Pancreas (tissue), 10 donors: ENCODE results near the gene FYCO1. TPM values are rescaled to one million over a fixed set of nuclear protein-coding genes. Genes with fewer than 3 reads are reported as not detected.

ENCODE experiments used
- ATAC-seq, 4 donors: fragments of 200-7000 bp; cut with Tn5 transposase; one replicate each; pipeline versions ENCODE4 v1.8.0 to v1.9.1; 2020; ENCODE audit warnings: mild to moderate bottlenecking in 4 of 4, moderate library complexity in 4 of 4
- DNase-seq, 6 donors: peaks; one replicate each; pipeline ENCODE4 v3.0.0-alpha.2; 2020
- FAIRE-seq: peaks from 2 replicates; lab custom pipeline; 2012; peaks lifted over from hg19 to GRCh38; lab: Jason Lieb, UNC
- H3K27ac ChIP-seq, 4 donors: fragments of 200-600 bp; sonication (generic); 1 replicate in 3 of 4; 2 replicates in 1 of 4; pipeline versions ENCODE4 v1.5.0 to v1.8.0; 2020
- H3K27me3 ChIP-seq, 4 donors: fragments of 200-600 bp; one replicate each; pipeline ENCODE4 v1.8.0; 2021
- H3K36me3 ChIP-seq, 3 donors: fragments of 200-600 bp; sonication (generic) in 1 of 3; one replicate each; pipeline versions ENCODE4 v1.5.0 to v1.8.0; 2020 to 2021
- H3K4me1 ChIP-seq, 3 donors: fragments of 200-600 bp; one replicate each; pipeline ENCODE4 v1.8.0; 2021
- H3K4me3 ChIP-seq, 4 donors: fragments of 200-600 bp; sonication (generic) in 2 of 4; one replicate each; pipeline versions ENCODE4 v1.5.0 to v1.8.0; 2020 to 2021
- H3K9me3 ChIP-seq, 4 donors: fragments of 200-600 bp; one replicate each; pipeline ENCODE4 v1.8.0; 2021
- WGBS, 2 donors: extraction: QIAGEN DNeasy Blood & Tissue Kit; methylation state at CpG; one replicate each; pipeline ENCODE4 v1.1.7; 2013; 5-methylcytosine and 5-hydroxymethylcytosine counted together
- intact Hi-C, 3 donors: fragments of 100-400 bp; cut with DNase I; formaldehyde crosslinking; loops; one replicate each; pipeline versions ENCODE4 v1.11.1 to v1.14.2; 2022
- polyA plus RNA-seq, 2 donors: library from polyadenylated mRNA; stranded (reverse); fragments of 200-250 nt; gene quantifications; one replicate each; pipeline ENCODE4 v1.2.3, GENCODE V29; 2013
- total RNA-seq, 6 donors: library from RNA; stranded (reverse); fragmentation: NEBNext Ultra II Directional in 4 of 6; extraction: Animal tissue kit (Norgen Biotek cat#: 25700) in 4 of 6; gene quantifications; one replicate each; pipeline versions ENCODE4 v1.2.1 to v1.2.4, GENCODE V29; 2021 to 2023
- TF ChIP-seq, protein P1 (sequence below), 4 donors: fragments of 200-600 bp; sonication (generic) in 3 of 4; IDR thresholded peaks; one replicate each; pipeline versions ENCODE4 v1.5.0 to v1.8.0; 2021; ENCODE audit warnings: antibody characterized with exemption in 4 of 4
- donor health status: healthy with polysubstance abuse.
- donor health status: DM: no; HTN: no; CAD: no; lungs with moderate emphysema.
- donor health status: DM: no; HTN: no; CAD: no.
- donor health status: control.
- donor health status: control.
- donor health status: Bipolar disorder and iron deficiency.
- donor health status: DM: yes; HTN: yes; CAD: no.
- donor health status: DM: no; HTN: no; CAD: no.
- donor health status: DM: no; HTN: no; CAD: no.
- donor health status: DM: yes; HTN: yes; CAD: no.

FYCO1 gene
- total and polyA plus RNA-seq, 8 donors, result 9.3 to 25.1 (median 15.7) TPM

DNA sequence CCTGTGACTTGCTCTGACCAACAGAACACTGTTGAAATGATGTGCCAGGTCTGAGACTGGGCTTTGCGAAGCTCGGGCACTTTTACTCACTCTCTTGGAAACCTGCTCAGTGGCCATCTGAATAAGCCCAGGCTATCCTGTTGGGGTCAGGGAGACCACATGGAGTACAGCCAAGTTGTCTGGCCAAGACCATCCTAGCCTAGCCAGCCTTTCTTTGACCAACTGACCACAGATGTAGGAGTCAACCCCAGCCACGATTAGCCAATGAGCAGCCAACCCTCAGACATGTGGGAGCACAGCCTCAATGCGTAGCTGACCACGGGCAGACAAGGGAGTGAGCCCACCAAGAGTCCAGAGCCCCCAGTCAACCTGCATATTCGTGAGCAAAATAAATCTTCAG is 83.2 kb downstream of the FYCO1 start:
- 88 to 90% methylated on average over 6 of the region's 6 CpGs for WGBS, 2 donors
- Histone ChIP-seq H3K27me3 (no peaks in the 10 kb centered on the region), H3K27ac (no peak overlapping the region), H3K4me3 (no peak overlapping the region), H3K36me3 (no peaks in the 10 kb centered on the region), H3K9me3 (no peaks in the 10 kb centered on the region), H3K4me1 (no peaks in the 10 kb centered on the region)
- FAIRE-seq, result no peak
- intact Hi-C loops, result no loop called here
- TF ChIP-seq, protein P1, sequence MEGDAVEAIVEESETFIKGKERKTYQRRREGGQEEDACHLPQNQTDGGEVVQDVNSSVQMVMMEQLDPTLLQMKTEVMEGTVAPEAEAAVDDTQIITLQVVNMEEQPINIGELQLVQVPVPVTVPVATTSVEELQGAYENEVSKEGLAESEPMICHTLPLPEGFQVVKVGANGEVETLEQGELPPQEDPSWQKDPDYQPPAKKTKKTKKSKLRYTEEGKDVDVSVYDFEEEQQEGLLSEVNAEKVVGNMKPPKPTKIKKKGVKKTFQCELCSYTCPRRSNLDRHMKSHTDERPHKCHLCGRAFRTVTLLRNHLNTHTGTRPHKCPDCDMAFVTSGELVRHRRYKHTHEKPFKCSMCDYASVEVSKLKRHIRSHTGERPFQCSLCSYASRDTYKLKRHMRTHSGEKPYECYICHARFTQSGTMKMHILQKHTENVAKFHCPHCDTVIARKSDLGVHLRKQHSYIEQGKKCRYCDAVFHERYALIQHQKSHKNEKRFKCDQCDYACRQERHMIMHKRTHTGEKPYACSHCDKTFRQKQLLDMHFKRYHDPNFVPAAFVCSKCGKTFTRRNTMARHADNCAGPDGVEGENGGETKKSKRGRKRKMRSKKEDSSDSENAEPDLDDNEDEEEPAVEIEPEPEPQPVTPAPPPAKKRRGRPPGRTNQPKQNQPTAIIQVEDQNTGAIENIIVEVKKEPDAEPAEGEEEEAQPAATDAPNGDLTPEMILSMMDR (IDR thresholded peaks at IDR 0.05), result no peak
- no peak for ATAC-seq
- DNase-seq, result peak in 1 of 6 donors; percentile 18

GRCh38 chr3:45911511-45912226 is 84.0 kb downstream of the FYCO1 start:
- DNase-seq (no peak), ATAC-seq (no peak), FAIRE-seq (no peak)
- Histone ChIP-seq H3K27me3 (no peaks in the 10 kb centered on the region), H3K9me3 (no peaks in the 10 kb centered on the region), H3K36me3 (no peaks in the 10 kb centered on the region), H3K4me3 (no peak overlapping the region), H3K27ac (no peak overlapping the region), H3K4me1 (no peaks in the 10 kb centered on the region)
- TF ChIP-seq, protein P1 (IDR thresholded peaks at IDR 0.05), result no peak
- intact Hi-C loops, result no loop called here
- WGBS, 2 donors, result 96 to 97% methylated on average over 11 of the region's 11 CpGs

DNA sequence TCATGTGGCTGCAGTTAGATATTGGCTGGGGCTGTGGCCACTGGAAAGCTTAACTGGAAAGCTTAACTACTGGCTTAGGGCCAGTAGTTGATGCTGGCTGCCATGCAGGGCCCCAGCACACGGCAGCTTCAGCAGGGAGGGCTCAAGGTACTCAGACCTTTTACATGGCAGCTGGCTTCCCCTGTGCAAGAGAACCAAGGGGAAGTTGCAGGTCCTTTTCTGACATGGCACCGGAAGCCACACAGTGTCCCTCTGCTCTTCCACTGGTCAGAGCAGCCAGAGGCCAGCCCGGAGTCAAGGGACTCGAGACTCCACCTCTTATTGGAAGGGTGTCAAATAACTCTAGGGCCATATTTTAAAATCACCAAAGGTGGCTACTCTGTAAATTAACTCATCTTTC is 84.7 kb downstream of the FYCO1 start:
- DNase-seq (no peak), ATAC-seq (no peak), FAIRE-seq (no peak)
- H3K9me3 ChIP-seq, result no peaks in the 10 kb centered on the region
- H3K4me1 ChIP-seq, result no peaks in the 10 kb centered on the region
- no peak overlapping the region for H3K27ac ChIP-seq
- WGBS, 2 donors, result 74 to 78% methylated on average over 4 of the region's 4 CpGs
- H3K36me3 ChIP-seq, result no peaks in the 10 kb centered on the region
- no peaks in the 10 kb centered on the region for H3K27me3 ChIP-seq
- TF ChIP-seq, protein P1 (IDR thresholded peaks at IDR 0.05), result no peak
- no peak overlapping the region for H3K4me3 ChIP-seq
- intact Hi-C loops, result no loop called here

GRCh38 chr3:45909542-45909941 is 86.1 kb downstream of the FYCO1 start:
- DNase-seq, result peak in 1 of 6 donors; percentile 6
- Histone ChIP-seq H3K4me3 (no peak overlapping the region), H3K9me3 (no peaks in the 10 kb centered on the region), H3K27ac (no peak overlapping the region), H3K27me3 (no peaks in the 10 kb centered on the region), H3K4me1 (no peaks in the 10 kb centered on the region), H3K36me3 (no peaks in the 10 kb centered on the region)
- no peak for ATAC-seq
- intact Hi-C loops, result no loop called here
- 85 to 90% methylated on average over 6 of the region's 6 CpGs for WGBS, 2 donors
- no peak for FAIRE-seq
- TF ChIP-seq, protein P1 (IDR thresholded peaks at IDR 0.05), result no peak

GRCh38 chr3:45908761-45909160 is 86.9 kb downstream of the FYCO1 start:
- H3K27ac ChIP-seq, result no peak overlapping the region
- DNase-seq (no peak), FAIRE-seq (no peak), ATAC-seq (no peak)
- no peaks in the 10 kb centered on the region for H3K36me3 ChIP-seq
- no peaks in the 10 kb centered on the region for H3K9me3 ChIP-seq
- H3K4me1 ChIP-seq, result no peaks in the 10 kb centered on the region
- TF ChIP-seq, protein P1 (IDR thresholded peaks at IDR 0.05), result no peak
- intact Hi-C loops, result no loop called here
- H3K27me3 ChIP-seq, result no peaks in the 10 kb centered on the region
- WGBS, 2 donors, result 84 to 89% methylated on average over 7 of the region's 7 CpGs
- no peak overlapping the region for H3K4me3 ChIP-seq
